Hepatocyte (in vitro differentiated cells): ENCODE results near the gene SRPK2.

Source experiments
- EZH2 ChIP-seq: fragments of 200-600 bp; sonication (generic); IDR thresholded peaks from 2 replicates; pipeline ENCODE4 v1.6.1; 2016; ENCODE audit warnings: antibody characterized with exemption, mild to moderate bottlenecking, borderline replicate concordance
- TF ChIP-seq, protein P1 (sequence below): fragments of 200-600 bp; sonication (generic); IDR thresholded peaks from 2 replicates; pipeline ENCODE4 v1.5.1; 2016; ENCODE audit warnings: antibody characterized with exemption, mild to moderate bottlenecking; ENCODE audit not compliant: poor library complexity

- TF ChIP-seq, protein P1, sequence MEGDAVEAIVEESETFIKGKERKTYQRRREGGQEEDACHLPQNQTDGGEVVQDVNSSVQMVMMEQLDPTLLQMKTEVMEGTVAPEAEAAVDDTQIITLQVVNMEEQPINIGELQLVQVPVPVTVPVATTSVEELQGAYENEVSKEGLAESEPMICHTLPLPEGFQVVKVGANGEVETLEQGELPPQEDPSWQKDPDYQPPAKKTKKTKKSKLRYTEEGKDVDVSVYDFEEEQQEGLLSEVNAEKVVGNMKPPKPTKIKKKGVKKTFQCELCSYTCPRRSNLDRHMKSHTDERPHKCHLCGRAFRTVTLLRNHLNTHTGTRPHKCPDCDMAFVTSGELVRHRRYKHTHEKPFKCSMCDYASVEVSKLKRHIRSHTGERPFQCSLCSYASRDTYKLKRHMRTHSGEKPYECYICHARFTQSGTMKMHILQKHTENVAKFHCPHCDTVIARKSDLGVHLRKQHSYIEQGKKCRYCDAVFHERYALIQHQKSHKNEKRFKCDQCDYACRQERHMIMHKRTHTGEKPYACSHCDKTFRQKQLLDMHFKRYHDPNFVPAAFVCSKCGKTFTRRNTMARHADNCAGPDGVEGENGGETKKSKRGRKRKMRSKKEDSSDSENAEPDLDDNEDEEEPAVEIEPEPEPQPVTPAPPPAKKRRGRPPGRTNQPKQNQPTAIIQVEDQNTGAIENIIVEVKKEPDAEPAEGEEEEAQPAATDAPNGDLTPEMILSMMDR = no peak
- no peak for TF ChIP-seq EZH2
These were observed 111.4 kb downstream of the SRPK2 start for GRCh38 chr7:105277341-105277740.
